Brain pericyte (primary cell): ENCODE data around the gene CCR8.
"Not testable (repeated sequence)": the region's sequence is repeated elsewhere in the genome, so short reads cannot be mapped to it uniquely, and the experiment has no call there.

Experiments used
- DNase-seq: peaks from one replicate; pipeline ENCODE4 v3.0.0-alpha.2; 2012; ENCODE audit warnings: low read depth, low spot score

Gene CCR8

DNA sequence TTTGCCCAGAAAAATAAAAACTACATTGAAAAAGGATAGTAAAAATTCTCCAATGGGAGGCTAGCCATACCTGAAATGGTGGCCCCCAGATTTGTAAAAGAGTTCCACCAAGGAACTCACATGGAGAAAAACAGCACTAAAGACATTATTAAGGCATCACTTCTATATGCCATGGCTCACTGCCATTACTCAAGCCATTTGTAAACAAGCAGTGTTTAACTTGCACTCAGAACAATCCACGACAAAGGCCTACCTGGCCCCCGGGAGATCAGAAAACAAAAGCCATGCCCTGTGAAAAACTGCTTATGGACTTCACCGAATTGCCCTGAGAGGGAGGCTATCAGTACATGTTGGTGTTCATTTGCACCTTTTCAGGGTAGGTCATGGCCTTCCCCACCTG, 19.6 kb downstream of the CCR8 start:
- no peak for DNase-seq

DNA sequence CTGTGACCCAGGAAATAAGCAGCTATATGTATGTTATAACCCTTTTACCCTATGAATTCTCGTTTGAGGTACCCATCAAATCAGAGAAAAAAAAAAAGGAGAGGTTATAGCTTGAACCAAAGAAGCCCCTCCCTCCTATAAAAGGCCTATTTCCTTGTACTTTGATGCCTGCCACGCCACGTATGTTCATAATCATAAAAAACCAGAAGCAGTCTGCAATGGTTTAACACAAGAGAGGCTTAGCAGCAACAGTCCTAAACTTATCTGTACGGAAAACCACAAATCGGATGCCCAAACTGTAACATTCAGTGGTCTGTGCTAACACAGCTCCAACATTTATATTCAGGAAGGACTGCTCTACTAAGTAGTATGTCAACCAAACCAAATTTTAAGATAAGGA, 21.2 kb downstream of the CCR8 start:
- no peak for DNase-seq

DNA sequence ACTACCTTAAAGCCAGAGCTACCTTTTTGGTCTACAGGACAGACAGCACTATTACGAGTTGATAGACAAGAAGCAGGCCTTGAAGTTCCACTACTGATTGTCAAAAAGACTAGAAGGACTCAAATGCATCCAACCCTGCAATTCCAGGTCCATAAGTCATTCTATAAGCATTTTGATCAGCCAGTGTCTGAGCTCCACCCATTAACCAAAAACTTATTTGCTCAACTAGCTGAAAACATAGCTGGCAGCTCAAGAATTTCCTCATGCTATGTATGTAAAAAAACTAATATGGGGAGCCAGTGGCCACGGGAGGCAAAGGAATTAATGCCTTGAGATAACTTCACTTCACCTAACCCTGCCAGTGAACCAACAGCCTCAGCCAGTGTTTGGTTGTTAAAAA, 21.6 kb downstream of the CCR8 start:
- DNase-seq, result not testable (repeated sequence)

DNA sequence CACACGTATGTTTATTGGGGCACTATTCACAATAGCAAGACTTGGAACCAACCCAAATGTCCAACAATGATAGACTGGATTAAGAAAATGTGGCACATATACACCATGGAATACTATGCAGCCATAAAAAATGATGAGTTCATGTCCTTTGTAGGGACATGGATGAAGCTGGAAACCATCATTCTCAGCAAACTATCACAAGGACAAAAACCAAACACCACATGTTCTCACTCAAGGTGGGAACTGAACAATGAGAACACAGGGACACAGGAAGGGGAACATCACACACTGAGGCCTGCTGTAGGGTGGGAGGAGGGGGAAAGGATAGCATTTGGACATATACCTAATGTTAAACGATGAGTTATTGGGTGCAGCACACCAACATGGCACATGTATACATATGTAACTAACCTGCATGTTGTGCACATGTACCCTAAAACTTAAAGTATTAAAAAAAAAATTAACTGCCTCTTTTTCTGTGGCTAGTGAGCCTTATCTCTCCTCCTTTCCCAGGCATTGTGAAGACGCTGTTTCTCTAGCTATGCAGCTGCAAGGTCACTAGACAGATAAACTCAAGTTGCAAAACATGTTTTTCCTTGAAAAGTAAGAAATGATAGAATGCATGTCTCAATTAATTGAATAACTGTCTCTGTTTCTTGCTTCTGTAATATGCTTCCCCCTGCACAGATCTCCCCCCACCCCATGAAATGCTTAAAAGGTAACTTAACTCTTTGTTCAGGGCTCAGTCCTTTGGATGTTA, 23.8 kb downstream of the CCR8 start:
- DNase-seq, result not testable (repeated sequence)

DNA sequence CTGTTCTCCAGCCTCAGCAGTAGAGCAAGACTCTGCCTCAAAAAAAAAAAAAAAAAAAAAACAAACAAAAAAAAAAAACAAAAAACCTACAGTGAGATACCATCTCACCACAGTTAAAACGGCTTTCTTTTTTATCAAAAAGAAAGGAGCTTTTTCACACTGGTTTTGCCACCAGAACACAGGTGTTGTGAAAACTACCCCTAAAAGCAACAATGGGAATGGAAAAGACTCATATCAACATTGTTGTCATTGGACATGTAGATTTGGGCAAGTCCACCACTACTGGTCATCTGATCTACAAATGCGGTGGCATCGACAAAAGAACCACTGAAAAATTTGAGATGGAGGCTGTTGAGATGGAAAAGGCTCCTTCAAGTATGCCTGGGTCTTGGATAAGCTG, 28.8 kb downstream of the CCR8 start:
- no peak for DNase-seq

DNA sequence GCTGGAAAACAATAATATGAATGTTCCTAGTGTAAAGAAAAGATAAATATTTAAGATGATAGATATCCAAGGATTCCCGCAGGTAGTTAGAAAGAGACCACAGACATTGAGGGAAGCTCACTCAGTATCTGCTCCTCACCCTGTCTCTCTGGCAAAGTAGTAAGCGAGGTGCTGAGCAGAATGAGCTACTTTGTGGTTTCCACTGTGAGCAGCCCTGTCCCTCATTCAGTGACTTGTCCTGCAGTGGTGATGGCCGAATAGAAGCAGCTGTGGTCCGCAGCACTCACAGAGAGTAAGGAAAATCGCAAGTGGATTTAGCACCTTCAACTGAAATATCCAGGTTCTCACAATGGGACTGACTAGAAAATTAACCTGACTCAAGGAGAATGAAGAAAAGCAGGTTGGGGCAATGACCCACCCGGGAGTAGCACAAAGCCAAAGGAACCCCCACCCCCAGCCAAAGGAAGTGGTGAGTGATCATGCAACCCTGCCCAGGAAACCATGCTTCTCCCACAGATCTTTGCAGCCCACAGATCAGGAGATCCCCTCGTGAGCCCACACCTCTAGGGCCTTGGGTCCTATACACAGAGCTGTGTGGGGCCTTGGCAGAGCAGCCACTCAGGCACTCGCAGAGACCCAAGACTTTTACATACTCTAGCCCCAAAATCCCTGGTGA, 31.9 kb downstream of the CCR8 start:
- DNase-seq, result no peak

DNA sequence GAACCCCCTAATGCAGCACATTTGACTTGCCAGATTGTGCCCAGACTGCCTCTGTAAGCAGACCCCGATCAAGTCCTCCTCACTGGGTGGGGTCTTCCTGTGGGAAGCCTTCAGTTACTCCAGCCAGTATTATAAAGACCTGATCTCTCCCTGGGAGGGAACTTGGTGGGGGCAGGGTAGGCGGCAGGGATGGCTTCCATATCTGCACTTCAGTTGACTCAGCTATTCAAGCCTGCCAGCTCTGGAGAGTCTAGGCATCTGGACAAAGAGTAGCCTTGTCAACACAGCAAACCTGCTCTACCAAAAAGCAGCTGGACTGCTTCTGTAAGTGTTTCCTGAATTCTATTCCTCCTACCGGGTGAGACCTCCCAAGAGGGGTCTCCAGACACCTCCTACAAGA, 32.7 kb downstream of the CCR8 start:
- no peak for DNase-seq

DNA sequence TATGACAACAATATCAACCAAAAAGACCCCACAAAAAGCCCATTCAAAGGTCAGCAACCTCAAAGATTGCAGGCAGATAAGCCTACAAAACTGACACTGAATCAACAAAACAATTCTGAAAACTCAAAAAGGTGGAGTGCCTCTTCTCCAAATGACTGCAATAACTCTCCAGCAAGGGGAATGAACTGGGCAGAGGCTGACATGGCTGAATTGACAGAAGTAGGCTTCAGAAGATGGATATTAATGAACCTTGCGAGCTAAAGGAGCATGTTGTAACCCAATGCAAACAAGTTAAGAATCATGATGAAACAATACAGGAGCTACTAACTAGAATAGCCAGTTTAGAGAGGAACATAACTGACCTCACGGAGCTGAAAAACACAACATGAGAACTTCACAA, 33.3 kb downstream of the CCR8 start:
- DNase-seq, result no peak

DNA sequence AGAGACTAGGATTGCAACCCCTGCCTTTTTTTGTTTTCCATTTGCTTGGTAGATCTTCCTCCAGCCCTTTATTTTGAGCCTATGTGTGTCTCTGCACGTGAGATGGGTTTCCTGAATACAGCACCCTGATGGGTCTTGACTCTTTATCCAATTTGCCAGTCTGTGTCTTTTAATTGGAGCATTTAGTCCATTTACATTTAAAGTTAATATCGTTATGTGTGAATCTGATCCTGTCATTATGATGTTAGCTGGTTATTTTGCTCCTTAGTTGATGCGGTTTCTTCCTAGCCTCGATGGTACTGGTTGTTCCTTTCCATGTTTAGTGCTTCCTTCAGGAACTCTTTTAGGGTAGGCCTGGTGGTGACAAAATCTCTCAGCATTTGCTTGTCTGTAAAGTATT, 40.9 kb downstream of the CCR8 start:
- DNase-seq, result not testable (repeated sequence)

DNA sequence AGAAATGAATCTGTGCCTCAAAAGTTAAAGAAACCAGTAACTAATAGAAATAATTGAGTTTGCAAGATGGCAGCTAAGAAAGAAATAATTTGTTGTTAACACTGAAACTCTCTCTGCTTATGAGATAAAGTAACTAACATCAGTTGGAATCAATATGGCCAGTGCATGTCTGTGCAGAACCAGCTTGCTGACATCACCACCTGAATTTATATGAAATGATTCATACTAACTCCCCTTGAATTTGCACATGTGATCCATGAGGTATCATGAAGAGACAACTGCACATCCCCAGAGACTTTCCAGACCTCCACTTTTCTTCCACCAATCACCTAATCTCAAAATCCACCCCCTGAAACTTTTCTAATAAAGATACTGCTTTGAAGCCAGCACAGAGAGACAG, 43.3 kb downstream of the CCR8 start:
- no peak for DNase-seq

DNA sequence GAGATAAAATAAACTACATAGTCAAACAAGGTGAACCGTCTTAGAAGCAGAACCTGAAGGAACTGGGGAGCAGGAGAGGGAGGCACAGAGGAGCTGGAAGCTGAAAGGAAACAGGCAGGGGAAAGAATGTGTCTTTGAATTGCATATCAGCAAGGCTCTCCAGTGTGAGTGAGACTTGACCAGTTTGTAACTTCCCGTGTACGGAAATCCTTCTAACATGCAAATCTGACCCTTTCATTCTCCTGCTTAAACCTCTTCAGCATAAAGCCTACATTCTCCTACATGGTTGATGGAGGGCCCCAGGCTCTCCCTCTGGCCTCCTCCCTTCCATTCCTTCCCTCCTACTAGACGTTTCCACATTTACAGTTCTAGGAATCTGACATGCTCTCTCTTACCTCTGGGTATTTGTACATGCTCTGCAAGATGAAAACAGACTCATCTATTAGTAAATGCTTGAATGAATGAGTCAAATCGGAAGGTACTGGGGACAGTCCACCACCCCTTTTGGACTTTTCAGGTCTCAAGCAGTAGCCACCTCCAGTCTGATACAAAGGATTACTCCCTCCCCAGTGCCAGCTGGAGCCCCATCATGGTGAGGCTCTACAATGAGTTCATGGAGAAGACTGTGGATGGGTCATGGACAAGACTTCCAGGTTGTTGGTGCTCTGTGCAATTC, 47.6 kb downstream of the CCR8 start:
- no peak for DNase-seq

DNA sequence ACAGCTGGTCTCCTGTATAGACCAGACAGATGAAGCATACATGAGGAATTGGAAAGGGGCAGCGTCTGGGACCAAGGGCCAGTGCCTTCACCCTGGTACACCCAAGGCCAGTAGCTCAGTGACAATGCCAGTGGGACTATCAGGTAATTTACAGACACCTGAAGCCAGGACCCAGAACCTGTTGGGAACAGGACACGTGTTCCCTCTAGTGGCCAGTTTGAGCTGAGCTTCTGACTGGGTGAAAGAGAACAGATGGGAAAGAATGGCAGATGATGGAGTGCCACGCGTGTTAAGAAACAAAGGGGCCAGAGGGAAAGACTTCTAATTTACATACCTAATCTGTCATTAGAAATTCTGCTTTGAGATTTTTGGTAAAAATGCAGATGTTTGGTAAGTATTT, 48.6 kb downstream of the CCR8 start:
- DNase-seq, result no peak

DNA sequence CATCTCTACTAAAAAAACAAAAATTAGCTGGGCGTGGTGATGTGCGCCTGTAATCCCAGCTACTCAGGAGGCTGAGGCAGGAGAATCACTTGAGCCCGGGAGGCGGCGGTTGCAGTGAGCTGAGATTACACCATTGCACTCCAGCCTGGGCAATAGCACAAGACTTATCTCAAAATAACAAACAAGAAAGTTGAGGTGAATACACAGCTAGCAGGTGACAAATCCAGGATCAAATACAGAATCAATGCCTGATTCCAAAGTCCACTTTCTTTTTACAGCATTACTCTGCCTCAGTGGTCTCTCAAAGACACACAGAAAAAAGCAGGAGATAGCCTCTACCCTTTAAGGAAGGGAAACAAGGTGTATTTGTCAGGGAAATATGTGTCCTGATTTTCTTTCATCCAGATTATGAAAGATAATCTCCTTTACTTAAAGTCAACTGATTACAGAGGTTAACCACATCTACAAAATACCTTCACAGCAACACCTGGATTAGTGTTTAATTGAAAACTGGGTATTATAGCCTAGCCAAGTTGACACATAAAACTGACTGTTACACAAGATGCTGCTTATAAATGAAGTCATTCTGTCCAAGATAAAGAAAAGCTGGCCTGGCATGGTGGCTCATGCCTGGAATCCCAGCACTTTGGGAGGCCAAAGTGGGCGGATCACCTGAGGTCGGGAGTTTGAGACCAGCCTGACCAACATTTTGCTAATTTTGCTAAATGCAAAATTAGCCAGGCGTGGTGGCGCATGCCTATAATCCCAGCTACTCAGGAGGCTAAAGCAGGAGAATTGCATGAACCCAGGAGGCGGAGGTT, 49.7 kb downstream of the CCR8 start:
- no peak for DNase-seq

DNA sequence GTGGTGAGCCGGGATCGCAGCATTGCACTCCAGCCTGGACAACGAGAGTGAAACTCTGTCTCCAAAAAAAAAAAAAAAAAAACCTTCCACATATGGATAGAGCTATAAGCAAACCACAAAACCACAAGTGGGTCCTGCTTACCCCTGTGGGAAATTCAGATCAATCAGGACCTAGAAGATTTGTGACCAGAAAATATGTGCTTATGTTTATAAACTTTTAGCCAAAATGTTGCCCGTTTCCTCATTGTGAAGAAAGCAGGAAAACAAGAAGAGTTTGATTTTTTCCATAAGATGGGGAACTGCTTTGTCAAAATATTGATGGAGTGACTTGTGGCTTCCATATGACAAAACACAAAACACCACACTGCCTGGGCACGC, 50.3 kb downstream of the CCR8 start:
- no peak for DNase-seq

DNA sequence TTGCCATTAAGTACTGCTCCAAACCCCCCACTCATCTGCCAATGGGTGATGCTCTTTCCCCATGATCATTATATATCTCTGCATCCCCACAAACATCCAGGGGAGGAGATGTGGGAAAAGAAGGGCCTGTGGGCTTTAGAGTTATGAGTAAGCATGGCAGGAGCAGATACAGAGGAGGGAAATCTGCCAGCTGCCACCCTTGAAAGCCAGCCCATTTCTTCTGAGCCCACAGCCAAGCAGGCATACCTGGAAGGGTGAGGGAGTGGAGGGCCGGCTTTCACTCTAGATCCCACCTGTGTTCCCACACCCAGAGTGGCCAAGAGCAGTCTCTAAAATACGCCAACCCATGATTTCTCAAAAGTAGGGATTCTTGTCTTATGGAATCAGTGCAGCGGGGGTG, 51.9 kb downstream of the CCR8 start:
- DNase-seq, result no peak
